GM19351 (cell line): ENCODE results near the gene CAMK1D.

Experiments used
- ATAC-seq: cut with Tn5 transposase; IDR thresholded peaks from one replicate; pipeline ENCODE4 v1.9.1; 2021; ENCODE audit warnings: mild to moderate bottlenecking, moderate library complexity; ENCODE audit not compliant: unreplicated experiment

Gene CAMK1D

DNA sequence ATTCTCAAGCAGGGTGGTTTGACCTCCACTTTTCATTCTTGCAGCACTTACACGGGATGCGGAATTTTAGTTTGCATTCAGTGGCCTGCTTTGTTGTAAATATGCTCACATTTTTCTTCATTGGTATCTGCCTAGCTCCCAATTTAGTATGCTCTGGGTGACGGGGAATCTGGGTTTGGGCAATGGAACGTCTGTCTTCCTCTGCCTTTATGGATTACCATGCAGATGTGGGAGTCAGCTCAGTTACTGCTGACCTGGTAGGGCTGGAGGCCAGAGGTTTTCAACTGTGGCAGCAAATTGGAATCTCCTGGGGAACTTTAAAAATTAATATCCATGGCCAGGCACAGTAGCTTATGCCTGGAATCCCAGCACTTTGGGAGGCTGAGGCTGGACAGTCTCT lies 161.6 kb downstream of the CAMK1D start:
- no peak for ATAC-seq

DNA sequence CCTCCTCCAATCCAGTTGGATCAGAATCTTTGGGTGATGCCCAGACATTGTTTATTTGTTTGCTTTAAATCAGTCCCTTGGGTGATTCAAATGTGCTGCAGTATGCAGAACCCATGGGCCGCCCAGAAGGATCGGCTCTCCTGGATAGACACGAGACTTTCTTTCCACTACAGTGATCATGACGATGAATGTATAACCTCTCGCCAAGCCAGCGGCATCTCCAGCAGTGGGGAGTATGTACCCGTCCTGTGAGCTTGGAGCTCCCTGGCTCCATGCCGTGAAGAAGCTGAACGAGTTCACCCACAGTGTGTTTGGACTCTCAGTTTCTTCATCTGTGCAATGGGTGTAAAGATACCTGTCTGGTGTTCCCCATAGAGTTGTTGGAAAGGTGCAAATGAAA lies 162.3 kb downstream of the CAMK1D start:
- ATAC-seq: no peak

DNA sequence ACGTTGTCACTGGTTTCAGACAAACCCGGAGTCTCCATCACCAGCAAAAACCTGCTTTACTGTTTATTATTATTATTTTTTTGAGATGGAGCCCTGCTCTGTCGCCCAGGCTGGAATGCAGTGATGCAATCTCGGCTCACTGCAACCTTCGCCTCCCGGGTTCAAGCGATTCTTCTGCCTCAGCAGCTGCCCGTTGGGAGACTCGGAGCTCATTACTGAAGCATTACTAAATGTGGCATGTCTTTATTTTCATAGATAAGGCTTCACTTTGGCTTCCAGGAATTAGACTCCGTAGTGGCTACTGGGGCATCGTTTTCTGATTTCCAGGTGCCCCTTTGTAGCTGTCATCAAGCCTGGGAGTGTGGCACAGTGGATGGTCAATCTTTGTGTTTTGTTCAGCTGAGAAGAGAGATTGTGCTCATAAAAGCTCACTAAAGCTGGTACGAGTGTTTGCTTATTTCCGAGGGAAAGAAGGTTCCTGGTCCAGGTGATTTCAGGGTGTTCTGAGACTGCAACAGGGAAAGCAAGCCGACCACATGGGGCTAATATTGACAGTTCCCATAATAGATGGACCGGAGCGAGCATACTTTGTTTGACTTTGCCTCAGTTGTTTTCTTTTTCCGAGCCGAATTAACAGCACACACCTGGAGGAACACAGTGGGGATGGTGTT lies 163.1 kb downstream of the CAMK1D start:
- no peak for ATAC-seq

DNA sequence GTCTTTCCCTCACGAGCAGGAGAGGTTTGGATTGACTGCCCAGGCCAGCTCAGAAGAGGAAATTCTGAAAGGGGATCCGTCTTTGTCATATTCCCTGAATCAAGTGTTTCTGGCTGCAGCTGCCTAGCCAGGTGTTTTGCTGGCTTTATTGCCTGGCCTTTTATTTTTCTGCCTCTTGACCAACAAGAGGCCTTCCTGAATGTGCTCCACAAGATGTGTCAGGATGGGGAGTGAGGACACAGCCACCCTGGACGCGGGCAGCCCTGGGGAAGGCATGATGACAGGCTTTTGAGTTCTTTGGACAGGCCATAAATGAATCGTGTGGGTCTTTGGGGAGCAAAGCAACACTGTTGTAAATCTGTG lies 163.6 kb downstream of the CAMK1D start:
- ATAC-seq: no peak

DNA sequence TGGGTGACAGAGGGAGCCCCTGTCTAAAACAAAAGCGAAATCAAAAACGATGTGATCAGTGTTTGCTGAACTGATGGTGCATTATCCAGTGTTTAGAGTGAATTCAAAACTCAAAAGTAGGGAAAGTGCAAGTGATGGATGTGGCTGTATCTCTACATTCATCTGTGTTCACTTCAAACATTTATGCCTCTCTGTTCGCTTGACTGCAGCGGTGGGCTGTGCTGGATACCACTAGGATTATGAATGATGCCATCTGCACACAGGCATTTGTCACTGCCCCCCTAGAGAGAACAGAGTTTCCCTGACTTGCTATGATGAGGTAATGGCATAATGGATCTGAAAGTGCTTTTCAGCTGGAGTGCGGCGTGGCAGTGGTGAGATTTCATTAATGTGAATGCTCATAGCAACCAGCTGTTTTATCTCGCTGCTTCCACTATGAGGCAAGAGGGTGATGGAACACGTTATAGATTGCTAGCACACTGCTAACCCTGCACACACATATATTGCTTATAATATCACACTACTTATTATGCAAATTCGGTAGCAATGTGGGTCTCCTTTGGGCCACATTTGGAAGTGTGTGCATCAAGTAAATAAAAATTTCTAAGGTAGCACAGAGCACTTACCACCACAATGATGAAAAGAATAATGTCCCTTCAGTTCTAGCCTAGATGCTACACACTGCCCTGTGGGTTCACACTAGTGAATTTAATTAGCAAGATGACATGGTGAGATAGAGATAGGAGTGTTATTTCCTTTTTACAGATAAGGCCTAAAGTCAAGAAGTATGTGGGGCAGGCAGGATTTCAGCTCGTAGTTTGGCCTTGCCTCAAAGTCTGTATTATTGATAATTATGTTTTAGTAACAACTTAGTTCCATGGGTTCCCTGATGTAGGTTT lies 164.7 kb downstream of the CAMK1D start:
- ATAC-seq: no peak

DNA sequence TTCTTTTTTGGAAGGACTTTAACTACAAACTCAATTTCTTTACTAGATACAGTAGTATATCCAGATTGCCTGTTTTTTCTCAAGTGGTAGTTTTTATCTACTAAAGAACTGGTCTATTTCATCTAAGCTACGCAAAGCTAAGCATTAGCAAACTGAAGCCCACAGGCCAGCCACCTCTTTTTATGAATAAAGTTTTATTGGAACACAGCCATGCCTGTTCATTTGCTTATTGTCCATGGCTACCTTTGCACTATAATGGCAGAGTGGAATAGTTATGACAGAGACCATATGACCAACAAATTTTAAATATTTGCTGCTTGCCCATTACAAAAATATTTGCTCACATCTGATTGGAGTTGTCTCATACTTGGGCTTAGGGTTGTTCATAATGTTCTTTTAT lies 168.7 kb downstream of the CAMK1D start:
- ATAC-seq: no peak

DNA sequence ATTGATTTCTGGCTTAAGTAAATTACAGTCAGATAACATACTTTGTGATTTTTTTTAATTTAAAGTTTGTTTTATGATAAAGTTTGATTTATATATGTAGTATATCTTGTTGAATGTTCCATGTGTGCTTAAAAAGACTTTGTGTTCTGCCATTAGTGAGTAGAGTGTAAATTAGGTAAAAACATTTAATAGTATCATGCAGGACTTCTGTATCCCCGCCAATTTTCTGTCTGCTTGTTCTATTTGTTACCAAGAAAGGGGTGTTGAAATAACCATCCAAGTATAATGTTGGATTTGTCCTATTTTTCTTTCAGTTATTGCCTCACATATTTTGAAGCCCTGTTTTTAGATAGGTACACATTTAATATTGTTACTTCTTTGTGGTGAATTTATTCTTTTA lies 172.1 kb downstream of the CAMK1D start:
- no peak for ATAC-seq

DNA sequence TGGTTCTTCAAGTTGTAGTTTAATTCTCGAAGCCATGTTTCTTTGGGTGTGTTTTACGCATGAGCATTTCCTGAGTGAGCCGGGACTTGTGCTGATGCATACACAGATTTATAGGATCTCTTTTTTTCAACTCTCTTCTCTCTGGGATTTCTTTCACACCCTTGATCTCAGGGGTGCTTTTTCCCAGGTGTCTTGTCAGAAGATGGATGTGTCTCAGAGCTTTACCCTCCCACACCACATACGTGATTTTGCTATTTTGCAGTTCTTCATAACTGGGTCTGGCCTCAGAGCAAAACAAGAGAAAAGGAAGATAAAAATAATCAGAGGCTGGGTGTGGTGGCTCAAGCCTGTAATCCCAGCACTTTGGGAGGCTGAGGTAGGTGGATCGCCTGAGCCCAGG lies 177.0 kb downstream of the CAMK1D start:
- no peak for ATAC-seq

DNA sequence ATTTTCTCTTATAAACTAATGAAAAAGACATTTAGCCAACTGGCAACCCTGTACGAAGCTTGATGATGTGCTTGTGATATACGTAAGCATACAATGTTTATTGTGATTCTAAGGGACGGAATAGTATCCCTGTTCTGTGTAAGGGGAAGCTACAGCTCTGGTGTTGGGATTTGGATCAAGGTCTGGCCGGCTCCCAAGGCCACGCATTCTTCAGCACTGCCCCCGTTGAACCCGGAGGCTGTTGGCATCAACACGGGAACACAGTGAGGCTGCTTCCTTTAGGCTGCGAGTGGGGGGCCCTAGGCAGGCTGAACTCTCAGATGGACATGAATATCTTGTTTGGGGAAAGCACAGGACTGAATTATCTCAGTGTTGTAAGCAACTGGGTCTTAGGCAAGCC lies 180.6 kb downstream of the CAMK1D start:
- no peak for ATAC-seq

DNA sequence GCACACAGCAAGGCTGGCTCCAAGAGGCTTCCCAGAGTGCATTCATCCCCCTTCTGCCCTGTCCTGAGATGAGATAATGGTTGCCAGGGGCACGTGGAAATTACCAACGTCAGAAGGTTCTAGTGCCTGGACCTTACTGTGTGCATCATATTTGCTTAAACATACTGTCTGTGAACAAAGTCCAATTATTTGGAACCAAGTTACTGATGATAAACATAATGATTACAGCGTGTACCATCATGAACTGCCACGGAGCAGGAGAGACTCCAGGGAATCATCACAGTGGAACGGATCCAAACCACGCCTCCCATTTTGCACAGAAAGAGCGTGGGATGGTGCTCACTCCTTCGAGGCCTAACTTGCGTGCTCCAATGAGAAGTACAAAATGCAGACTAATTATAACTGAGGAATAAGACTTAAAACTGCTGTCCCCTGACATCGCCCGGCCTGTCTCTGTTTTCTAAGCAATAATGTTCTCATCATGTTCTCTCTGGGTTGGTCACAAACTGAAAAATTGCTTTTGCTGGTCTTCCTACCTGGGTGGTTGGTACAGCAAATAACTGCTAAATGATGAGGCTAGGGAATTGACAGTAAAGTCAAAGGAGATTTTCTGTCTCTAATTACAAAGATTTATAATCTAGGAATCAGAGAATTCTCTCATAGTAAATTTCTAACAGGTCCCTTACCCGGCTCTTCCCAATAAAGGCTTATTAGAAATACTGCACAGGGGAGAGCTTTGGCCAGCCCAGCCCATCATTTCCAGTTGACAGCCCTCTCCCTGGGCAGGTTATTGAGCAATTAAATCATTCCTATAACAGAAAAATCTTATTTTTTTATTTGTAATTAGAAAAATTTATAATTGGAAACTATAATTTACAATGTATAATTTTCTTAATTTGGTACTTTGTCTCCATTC lies 182.2 kb downstream of the CAMK1D start:
- ATAC-seq: no peak

DNA sequence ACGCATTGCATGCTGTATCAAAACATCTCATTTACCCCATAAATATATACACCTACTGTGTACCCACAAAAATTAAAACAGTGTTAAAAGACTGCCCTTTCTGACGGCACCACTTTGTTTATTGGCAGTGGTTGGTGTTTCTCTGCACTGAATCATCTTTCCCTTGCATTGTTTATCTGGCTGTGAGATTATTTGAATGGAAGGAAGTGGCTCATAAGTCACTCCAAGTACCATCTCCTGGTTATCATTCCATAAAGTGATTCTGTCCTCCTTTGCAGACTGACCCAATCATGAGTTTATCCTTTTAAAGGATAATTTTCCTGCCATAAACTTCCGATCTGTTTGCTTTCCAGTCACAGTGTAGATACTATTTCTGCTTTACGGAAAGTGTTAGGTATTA lies 183.8 kb downstream of the CAMK1D start:
- ATAC-seq: no peak

DNA sequence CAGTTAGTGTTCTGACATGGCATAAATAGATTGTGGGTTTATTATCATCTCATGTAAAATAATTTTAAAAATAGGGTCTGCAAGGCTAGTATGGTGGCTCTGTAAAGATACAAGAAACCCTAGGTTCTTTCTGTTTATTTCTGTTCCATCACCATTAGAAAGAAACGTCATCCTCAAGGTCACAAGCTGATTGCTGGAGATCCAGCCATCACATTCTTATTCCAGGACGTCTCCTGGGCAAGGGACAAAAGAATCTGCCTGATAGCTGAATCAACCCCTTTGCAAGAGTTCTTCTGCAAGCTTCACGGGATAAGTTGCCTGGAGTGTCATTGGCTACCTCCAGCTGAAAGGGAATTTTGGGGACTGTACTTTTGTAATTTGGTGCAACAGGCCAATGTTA lies 184.4 kb downstream of the CAMK1D start:
- no peak for ATAC-seq

DNA sequence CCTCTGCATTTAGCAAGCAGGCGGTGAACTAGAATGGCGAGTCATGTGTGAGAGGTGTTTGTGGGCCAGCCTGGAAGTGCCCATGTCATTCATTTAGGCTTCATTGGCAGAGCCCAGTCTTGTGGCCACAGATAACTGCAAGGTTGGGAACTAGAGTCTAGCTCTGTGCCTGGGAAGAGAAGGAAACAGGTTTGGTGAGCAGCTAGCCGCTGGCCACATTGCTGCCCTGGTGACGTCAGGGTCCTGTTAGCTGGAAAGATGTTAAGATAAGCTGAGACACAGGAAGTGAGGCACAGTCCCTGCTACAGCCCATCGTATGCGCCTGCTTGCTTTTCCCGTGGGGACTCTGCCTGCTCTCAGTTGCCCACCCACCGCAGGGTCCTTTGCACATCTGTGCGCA lies 185.5 kb downstream of the CAMK1D start:
- ATAC-seq: no peak

DNA sequence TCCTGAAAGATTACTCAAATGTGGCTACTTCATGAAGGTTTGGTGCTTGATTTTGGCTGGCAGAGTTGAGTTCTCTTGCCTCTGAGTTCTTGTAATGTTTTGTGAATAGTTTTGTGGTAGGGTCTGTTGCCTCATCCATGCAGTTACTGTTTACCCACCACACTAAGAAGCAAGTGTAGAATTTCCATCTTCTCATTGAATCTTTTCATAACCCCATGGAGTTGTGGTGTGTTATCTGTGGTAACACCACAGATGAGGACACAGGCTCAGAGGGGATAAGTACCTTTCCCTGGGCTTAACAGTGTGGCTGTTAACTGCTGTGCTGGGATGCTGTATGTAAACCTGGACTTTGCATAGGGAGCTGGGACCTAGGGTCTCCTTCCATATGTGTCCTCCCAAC lies 186.3 kb downstream of the CAMK1D start:
- no peak for ATAC-seq

DNA sequence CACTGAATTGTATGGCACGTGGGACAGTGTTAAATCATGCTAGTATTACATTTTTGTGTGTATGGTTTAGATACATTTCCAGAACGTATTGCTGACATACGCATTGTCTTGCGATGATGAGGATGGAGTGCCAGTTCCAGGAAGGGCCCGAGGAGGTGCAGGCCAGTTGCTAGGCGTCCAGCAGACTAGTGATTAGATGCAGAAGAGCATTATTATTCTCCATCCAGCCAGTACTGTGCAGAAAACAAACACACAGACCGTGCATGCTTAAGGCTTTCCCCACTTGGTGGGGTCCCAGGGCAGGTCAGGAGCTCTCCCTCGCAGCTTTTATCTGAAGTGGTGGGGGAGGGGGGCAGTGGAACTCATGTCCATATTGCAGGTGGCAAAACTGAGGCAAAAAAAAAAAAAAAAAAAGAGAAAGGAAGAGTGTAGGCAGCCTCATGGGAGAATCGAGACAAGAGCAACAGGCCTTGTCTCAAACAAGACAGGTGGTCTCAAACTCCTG lies 189.2 kb downstream of the CAMK1D start:
- no peak for ATAC-seq

DNA sequence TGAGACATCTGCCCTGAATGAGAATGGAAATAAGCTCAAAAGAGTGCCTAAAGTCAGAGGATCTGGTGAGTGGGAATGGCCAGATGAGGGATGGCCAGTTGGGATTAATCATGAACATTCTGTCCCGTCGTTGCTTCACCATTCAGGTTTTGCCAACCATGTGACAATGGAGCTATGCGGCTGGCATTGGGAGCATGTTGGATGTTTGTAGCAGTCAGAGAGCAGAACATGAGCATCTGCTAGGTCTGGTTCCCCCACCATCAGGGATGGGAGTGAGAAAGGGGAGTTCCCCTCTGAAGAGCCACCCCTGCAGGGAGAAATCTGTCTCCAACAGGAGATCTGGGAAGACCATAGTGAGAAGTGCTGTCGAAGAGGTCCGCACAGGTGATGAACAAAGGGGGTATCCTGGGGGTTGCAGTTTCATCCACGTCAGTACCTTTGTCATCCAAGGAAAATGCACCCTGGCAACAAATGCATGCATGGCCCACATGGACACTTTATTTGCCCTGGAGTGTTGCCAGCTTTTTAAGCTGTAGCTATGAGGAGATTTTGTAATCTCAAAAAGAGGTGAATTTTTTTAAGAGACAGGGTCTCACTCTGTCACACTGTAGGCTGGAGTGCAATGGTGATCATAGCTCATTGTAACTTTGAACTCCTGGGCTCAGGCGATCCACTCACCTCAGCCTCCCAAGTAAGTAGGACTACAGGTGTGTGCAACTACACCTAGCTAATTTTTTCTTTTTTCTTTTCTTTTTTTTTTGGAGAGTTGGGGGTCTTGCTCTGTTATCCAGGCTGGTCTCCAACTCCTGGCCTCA lies 190.2 kb downstream of the CAMK1D start:
- no peak for ATAC-seq

DNA sequence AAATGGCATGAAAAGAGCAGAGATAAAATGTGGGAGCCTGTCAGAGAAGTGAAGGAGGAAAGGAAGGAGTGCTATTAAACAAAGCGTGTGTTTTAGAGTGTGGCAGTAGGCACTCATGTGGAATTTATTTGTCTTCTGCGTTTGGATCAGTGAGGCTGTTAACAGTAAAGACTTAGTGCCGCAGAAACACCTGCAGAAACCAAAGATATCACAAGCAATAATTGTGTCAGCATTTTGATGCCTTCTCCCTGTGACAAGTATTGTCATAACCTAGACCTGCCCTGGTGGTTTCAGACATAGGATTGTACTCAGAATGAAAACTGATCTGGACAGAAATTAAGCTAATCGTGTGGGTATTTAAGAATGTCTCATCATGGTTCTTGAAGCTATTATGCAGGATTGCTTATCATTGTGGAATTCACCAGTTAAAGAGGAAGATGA lies 191.0 kb downstream of the CAMK1D start:
- no peak for ATAC-seq

DNA sequence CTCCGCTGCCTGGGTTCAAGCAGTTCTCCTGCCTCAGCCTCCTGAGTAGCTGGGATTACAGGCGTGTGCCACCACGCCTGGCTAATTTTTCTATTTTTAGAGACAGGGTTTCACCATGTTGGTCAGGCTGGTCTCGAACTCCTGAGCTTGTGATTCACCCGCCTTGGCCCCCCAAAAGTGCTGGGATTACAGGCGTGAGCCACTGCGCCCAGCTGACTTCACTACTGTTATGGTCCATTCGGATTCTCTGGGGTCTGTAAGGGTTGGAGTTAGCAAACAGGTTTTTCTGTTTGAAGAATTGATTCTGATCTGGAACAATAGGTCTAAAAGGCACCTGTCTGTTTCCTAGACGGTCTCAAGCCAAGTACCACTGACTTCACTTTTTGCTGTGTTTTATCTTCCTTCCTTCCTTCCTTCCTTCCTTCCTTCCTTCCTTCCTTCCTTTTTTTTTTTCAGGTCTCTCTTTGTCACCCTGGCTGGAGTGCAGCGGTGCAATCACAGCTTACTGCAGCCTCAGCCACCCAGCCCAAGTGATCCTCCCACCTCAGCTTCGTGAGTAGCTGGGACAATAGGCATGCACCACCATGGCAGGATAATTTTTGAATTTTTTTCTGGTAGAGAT lies 192.2 kb downstream of the CAMK1D start:
- no peak for ATAC-seq

DNA sequence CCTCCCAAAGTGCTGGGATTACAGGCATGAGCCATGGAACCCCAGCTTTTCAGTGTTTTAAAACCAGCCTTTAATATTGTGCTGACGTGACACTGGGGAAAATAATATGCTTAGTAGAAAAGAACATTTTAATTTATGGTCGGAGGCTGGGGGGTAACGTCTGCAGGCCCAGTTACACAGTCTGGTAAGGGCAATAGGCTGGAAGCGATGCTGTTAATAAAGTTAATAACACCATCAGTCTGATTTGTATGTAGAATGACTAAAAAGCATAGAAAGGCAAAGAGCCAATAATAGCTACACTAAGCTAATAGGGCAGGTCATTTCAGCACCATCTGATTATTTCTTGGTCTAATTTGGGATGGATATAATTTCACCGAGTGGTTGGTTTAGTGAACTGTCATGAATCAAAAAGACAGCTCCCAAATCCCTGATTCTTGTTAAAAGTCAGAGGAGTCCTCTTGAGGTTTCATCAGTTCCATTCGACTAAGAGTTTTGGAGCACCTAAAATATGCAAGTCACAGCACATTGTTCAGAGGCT lies 192.9 kb downstream of the CAMK1D start:
- ATAC-seq: no peak

DNA sequence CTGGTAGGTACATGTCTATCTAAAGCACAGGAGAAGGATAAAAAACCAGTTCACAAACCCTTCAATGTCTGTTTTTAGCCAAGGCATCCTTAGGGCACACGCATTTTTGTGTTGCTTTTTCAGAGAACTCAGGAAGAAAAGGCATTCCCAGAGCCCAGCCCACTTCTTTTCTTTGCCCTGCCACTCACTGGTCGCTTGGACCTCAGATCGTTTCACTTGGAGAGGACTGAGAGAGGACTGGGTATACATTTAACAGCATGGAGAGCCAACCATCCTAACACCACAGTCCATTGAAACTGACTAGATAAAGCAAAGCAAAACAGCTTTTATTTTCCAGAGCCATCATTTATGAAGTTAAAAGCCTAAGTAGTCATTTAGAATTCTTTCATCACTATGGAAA lies 194.2 kb downstream of the CAMK1D start:
- ATAC-seq: no peak
